Type B pancreatic cell (in vitro differentiated cells): Measurements from ENCODE around the gene SOAT1. TPM values are rescaled to one million over a fixed set of nuclear protein-coding genes. Genes with fewer than 3 reads are reported as not detected.

ENCODE experiments used
- DNase-seq: peaks from one replicate; pipeline ENCODE4 v3.0.0; 2021; ENCODE audit warnings: mixed read lengths; ENCODE audit not compliant: unreplicated experiment; ENCODE audit errors: extremely low spot score
- H3K27ac Mint-ChIP-seq: 2 replicates; pipeline ENCODE4 v1.8.0; 2021; ENCODE audit warnings: mild to moderate bottlenecking, mixed read lengths
- H3K27me3 Mint-ChIP-seq: 2 replicates; pipeline ENCODE4 v1.8.0; 2021; ENCODE audit warnings: mixed read lengths
- H3K36me3 Mint-ChIP-seq: 2 replicates; pipeline ENCODE4 v1.8.0; 2021; ENCODE audit warnings: mixed read lengths
- H3K4me1 Mint-ChIP-seq: one replicate; pipeline ENCODE4 v1.8.0; 2021; ENCODE audit warnings: mixed read lengths; ENCODE audit not compliant: unreplicated experiment
- H3K4me3 Mint-ChIP-seq: 2 replicates; pipeline ENCODE4 v1.8.0; 2021; ENCODE audit warnings: mild to moderate bottlenecking, mixed read lengths
- H3K9me3 Mint-ChIP-seq: 2 replicates; pipeline ENCODE4 v1.8.0; 2021; ENCODE audit warnings: mixed read lengths
- CTCF ChIP-seq: fragments of 200-600 bp; sonication (generic); conservative IDR thresholded peaks from 2 replicates; pipeline ENCODE4 v1.5.0; 2021; ENCODE audit warnings: antibody characterized with exemption, mild to moderate bottlenecking
- total RNA-seq: library from RNA; stranded (reverse); gene quantifications from 2 replicates; pipeline ENCODE4 v1.2.1, GENCODE V29; 2021; ENCODE audit warnings: low replicate concordance

The SOAT1 gene
- total RNA-seq, 1 donor from 2014 or later = 43.7 TPM

GRCh38 chr1:179278920-179279319 is 14.7 kb upstream of the SOAT1 start:
- Mint-ChIP-seq H3K4me1 (no peaks in the 10 kb centered on the region), H3K9me3 (peaks cover 4% of the 10 kb centered on the region), H3K4me3 (no peak overlapping the region), H3K27ac (no peak overlapping the region), H3K36me3 (no peaks in the 10 kb centered on the region), H3K27me3 (no peaks in the 10 kb centered on the region)
- TF ChIP-seq CTCF = no peak
- no peak for DNase-seq

- peaks cover 4% of the 10 kb centered on the region for H3K9me3 Mint-ChIP-seq
- H3K27me3 Mint-ChIP-seq = no peaks in the 10 kb centered on the region
- no peak for TF ChIP-seq CTCF
- no peaks in the 10 kb centered on the region for H3K36me3 Mint-ChIP-seq
- no peak overlapping the region for H3K4me3 Mint-ChIP-seq
- DNase-seq = no peak
- peaks cover 4% of the 10 kb centered on the region for H3K4me1 Mint-ChIP-seq
- no peak overlapping the region for H3K27ac Mint-ChIP-seq
These were observed 9.6 kb upstream of the SOAT1 start for GRCh38 chr1:179283992-179284391.

GRCh38 chr1:179287946-179288345 is 5.7 kb upstream of the SOAT1 start:
- DNase-seq = no peak
- no peak for TF ChIP-seq CTCF
- H3K27me3 Mint-ChIP-seq = peaks cover 4% of the 10 kb centered on the region
- no peaks in the 10 kb centered on the region for H3K9me3 Mint-ChIP-seq
- H3K4me1 Mint-ChIP-seq = peaks cover 4% of the 10 kb centered on the region
- peak overlapping the region; percentile 19 for H3K27ac Mint-ChIP-seq
- no peak overlapping the region for H3K4me3 Mint-ChIP-seq
- no peaks in the 10 kb centered on the region for H3K36me3 Mint-ChIP-seq

- Mint-ChIP-seq H3K9me3 (no peaks in the 10 kb centered on the region), H3K27ac (no peak overlapping the region), H3K4me1 (peaks cover 5% of the 10 kb centered on the region), H3K36me3 (no peaks in the 10 kb centered on the region), H3K27me3 (peaks cover 4% of the 10 kb centered on the region), H3K4me3 (no peak overlapping the region)
- TF ChIP-seq CTCF = no peak
- DNase-seq = no peak
These were observed 4.6 kb upstream of the SOAT1 start for GRCh38 chr1:179288977-179289376.

- peaks cover 16% of the 10 kb centered on the region for H3K27me3 Mint-ChIP-seq
- no peak for TF ChIP-seq CTCF
- H3K27ac Mint-ChIP-seq = peak overlapping the region; percentile 81
- no peaks in the 10 kb centered on the region for H3K9me3 Mint-ChIP-seq
- H3K4me1 Mint-ChIP-seq = peaks cover 26% of the 10 kb centered on the region
- peak overlapping the region; percentile 89 for H3K4me3 Mint-ChIP-seq
- H3K36me3 Mint-ChIP-seq = peaks cover 3% of the 10 kb centered on the region
- DNase-seq = no peak
These were observed 1.7 kb downstream of the SOAT1 start for GRCh38 chr1:179295164-179295755.
